ENCODE data around the gene ZBTB20.

DNA sequence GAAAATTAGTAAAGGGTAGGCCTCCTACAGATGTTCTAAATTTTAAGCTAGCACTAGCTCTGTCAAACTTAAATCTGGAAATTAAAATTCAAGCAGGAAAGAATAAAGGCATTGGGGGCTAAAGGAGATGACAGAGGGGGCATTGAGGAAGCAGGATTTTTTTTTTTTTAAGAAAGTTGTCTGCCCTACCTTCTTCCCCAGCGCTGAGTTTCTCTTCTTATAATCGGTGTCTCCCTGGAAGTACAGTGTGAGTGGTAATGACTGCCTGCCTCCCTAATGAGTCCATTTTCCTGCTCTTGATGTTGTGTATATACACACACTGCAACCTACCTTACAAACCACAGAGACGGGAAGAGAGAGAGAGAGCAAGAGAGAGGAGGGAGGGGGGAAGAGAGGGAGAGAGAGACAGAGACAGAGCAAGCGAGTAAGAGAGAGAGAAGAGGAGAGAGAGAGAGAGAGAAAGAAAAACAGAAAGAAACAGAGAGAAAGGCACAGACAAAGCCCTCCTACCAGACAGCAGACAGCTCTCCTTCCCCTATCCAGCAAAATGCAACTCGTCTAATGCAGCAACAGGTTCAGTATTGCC is 47.0 kb downstream of the ZBTB20 start:
- no peak for TF ChIP-seq CTCF (IDR thresholded peaks at IDR 0.05)
- TF ChIP-seq EP300 (IDR thresholded peaks at IDR 0.05): no peak
- TF ChIP-seq POLR2A (IDR thresholded peaks at IDR 0.05): no peak
- TF ChIP-seq POLR2AphosphoS5 (IDR thresholded peaks at IDR 0.05): peak in 3 of 4 donors; percentile 15 to 41 (median 39)
